Suppressor macrophage (primary cell): Measurements from ENCODE around the gene GARNL3.
A peak's percentile ranks its signal among the peaks of the same experiment; 100 is the strongest.

ENCODE experiments used
- DNase-seq, 4 experiments: peaks; one replicate each; pipeline ENCODE4 v3.0.0-alpha.2; 2020 to 2022

Gene GARNL3

GRCh38 chr9:127280880-127281660, 16.5 kb downstream of the GARNL3 start:
- DNase-seq, result no peak

DNA sequence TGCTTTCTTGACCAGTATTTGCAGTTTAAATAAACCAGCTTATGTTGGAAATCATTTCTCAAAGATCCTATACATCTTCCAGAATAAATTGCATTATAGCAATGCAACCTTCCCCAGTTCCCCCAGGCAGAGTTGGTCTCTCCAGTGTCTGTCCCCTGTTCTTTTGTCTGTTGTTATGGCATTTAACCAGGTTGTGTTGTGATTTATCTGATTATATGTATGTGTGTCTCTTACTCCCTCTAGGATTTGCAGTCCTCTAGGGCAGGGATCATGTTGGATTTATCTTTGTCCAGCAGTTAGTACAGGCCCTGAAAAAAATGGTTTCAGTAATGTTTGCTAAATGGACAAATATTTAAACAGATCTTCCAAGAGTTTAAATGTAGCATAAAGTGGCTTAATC, 17.3 kb downstream of the GARNL3 start:
- no peak for DNase-seq

DNA sequence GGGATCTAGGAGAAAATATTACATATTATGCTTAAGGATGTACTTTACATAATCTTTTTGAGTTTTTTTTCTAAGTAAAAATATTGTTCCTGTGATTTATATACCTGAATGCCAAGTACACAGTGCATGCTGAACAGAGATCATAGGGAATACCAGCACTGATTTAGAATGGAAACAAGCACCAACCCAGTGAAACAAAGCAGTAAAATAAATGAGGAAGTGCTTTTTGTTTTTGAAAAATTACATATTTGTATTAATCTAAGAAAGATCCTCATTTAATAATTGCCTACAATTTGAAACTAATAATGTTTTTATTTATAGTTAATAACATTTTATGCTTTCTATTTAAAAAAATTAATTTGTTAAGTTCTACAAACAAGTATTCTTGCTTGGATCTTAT, 18.0 kb downstream of the GARNL3 start:
- peak in 1 of 4 experiments; percentile 10 for DNase-seq

DNA sequence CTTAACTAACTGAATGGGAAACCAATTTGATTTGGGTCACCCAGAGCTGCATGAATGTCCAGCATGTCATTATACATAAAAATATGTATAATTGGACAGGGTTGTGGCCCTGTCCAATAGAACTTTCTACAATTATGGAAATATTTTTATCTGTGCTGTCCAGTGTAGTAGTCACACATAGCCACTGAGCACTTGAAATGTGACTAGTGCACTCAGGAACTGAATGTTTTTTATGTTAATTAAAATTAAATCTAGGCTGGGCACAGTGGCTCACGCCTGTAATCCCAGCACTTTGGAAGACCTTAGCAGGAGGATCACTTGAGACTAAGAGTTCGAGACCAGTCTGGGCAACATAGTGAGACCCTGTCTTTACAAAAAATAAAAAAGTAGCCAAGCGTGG, 18.6 kb downstream of the GARNL3 start:
- no peak for DNase-seq

- DNase-seq, result peak in 3 of 4 experiments; percentile 9 to 40 (median 27)
Measured at GRCh38 chr9:127283917-127284497, 19.4 kb downstream of the GARNL3 start.

DNA sequence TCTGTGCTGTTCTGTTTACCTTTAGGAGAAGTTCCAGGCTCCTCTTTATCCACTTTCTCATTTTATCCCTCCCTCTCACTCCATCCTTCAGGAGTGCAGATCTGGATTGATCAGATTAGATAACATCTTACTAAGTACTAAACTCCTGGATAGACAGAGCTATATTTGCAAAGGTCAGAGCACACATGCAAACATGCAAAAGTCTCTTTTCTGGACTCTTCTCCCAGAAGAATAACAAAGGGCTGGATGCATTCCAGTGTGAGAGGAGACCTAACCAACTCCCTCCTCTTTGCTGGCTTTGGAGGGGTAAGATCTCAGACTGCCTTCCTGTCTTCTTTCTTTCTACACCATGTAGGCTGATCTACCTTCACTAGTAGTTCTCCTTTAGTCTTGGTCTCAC, 21.4 kb downstream of the GARNL3 start:
- no peak for DNase-seq

DNA sequence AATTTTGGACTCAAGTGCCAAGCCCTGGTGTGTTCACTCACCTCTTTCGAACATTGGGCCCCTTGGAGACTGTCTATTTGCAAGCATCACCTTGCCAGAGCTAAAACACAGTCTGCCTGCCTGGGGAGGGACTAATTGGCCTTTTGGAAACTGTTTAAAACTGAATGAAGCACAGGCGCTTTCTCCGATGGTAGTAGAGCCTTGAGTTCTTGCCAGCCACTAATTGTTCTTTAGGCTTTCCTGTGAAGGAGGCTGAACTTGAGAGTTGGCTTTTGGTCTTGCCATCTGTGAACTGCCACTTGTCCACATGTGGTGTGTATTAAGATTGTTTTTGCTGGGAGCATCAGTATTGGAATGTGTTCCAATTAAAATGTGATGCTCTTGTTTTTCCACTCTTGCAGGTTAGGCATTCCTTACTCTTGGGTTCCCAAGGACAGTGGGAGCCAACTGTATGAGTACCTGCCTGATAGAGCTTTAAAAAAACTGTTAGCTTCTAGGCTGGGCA, 26.0 kb downstream of the GARNL3 start:
- no peak for DNase-seq

- DNase-seq, result no peak
Measured at GRCh38 chr9:127291246-127291778, 26.7 kb downstream of the GARNL3 start.

GRCh38 chr9:127292415-127292814, 27.8 kb downstream of the GARNL3 start:
- DNase-seq, result no peak

- no peak for DNase-seq
Measured at GRCh38 chr9:127293328-127293727, 28.8 kb downstream of the GARNL3 start.

- no peak for DNase-seq
Measured at GRCh38 chr9:127293767-127294166, 29.2 kb downstream of the GARNL3 start.

DNA sequence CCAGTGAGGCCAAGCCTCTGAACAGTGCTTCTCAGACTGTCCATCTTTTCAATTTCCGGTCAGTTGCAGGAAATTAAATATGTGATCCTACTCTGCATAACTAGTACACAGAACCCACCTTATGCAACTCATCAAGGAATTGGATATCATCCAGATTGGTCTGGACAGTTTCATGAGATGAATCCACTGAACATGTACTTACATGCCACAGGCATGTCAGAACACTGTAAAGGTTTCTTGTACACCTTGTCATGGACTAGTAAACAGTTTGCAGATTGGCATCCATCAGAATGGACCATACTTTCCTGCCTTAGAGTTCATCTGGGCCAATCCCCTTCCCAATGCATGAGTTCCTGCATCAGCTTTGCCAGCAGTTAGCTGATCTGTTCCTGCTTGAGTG, 30.4 kb downstream of the GARNL3 start:
- no peak for DNase-seq

GRCh38 chr9:127300886-127301447, 36.4 kb downstream of the GARNL3 start:
- no peak for DNase-seq

DNA sequence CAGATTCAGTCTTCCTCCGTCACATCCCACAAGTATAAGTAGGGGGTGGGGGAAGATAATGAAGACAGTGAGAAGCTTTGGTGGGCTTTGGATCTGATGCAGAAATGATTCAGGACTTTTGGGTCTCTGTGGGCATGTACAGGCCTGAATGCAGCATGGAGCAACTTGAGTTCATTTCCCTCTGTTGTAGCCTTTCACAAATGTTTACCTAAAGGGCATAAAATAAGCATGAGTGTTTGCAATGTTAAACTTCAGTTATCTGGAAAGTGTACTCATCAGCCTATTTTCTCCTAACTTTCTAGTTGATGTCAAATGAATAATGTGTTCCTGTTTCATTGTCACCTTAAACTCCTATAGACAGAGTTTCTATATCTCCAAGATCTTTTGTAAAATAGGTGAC, 39.3 kb downstream of the GARNL3 start:
- no peak for DNase-seq

DNA sequence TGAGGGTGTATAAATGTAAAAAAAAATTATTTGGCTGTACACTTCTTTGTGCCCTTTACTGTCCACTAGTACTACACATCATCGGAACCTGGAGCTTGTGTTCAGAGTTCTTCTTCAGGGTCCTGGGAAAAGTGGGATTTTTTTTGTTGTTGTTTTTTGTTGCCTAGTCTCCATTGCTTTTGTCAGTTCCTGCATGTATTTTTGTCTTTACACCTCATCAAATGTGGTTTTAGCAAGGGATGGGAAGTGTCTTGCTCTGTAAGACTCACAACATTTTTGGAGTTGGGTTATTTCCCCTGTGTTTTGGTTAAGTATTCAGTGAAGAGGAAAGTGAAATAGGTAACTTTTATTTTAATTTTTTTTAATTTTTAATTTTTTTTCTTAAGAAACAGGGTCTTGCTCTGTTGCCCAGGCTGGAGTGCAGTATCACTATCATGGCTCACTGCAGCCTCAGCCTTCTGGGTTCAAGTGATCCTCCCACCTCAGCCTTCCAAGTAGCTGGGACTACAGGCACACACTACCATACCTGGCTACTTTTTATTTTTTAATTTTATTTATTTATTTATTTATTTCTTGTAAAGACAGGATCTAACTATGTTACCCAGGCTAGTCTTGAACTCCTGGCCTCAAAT, 40.7 kb downstream of the GARNL3 start:
- DNase-seq, result no peak

DNA sequence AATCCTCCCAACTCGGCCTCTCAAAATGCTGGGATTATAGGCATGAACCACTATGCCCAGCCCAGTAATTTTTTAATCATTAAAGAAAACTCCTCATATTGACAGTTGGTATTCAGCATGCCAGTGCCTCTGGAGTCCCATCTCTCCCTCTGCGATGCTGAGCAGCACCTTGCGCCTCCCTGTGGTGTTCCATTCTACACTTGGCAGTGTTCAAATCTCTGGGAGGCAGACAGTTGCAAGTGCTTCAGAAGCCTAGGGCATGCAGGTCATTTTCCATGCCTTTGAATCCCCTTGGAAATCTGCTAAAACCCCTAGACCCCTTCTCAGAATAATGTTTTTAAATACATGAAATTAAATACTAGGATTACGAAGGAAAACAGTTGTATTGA, 41.3 kb downstream of the GARNL3 start:
- DNase-seq, result no peak

DNA sequence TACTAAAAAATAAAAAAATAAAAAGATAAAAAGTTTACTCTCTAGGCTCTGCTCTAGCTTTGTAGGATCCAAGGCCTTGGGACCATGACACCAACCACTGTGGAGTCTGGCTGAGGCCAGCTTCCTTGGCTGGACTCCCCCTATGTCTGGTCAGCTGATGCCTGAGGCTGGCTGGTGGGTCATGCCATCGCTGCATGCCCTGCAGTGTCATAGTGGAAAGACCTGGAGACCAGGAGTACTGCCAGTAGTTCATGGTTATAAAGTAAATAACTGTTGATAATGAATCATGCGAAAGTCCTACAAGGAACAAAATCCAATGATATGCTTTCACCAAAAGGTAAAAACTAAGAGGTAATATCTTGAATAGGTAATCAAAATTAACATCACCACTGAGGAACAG, 43.2 kb downstream of the GARNL3 start:
- no peak for DNase-seq

- peak; percentile 7 to 71 (median 38) for DNase-seq
Measured at GRCh38 chr9:127308652-127309434, 44.3 kb downstream of the GARNL3 start.

GRCh38 chr9:127309715-127310114, 45.1 kb downstream of the GARNL3 start:
- DNase-seq, result no peak

- peak in 3 of 4 experiments; percentile 9 to 35 (median 35) for DNase-seq
Measured at GRCh38 chr9:127311239-127311741, 46.7 kb downstream of the GARNL3 start.

GRCh38 chr9:127313042-127313560, 48.5 kb downstream of the GARNL3 start:
- DNase-seq, result no peak

GRCh38 chr9:127314911-127315310, 50.3 kb downstream of the GARNL3 start:
- no peak for DNase-seq
